RWPE1 (cell line): ENCODE measurements around the gene TMEM244.

Experiments used
- CTCF ChIA-PET: fragments of 350-600 bp; sonication (Branson Sonifier 250); formaldehyde crosslinking; extraction: SDS; loops from one replicate; lab custom pipeline; 2021; lab: Yijun Ruan, JAX
- POLR2A ChIA-PET: fragments of 400-600 bp; formaldehyde crosslinking; extraction: SDS; loops from one replicate; lab custom pipeline; 2020; ENCODE audit warnings: antibody characterized with exemption; ENCODE audit not compliant: low non-redundant PET; lab: Yijun Ruan, JAX
- DNase-seq: peaks from one replicate; pipeline ENCODE4 v3.0.0; 2012; ENCODE audit warnings: low spot score
- H3K27ac ChIP-seq: fragments of 450-650 bp; 2 replicates; pipeline ENCODE4 v1.5.1; 2017
- CTCF ChIP-seq: fragments of 450-650 bp; conservative IDR thresholded peaks from 2 replicates; pipeline ENCODE4 v1.5.1; 2017; ENCODE audit warnings: low read depth, mild to moderate bottlenecking

Gene TMEM244

GRCh38 chr6:129790785-129791184, 70.3 kb downstream of the TMEM244 start:
- DNase-seq: no peak
- CTCF ChIA-PET: interaction anchor here (0.8 kb wide), 1 partner anchor 43 kb away, joined by 3 read pairs; no protein-coding TSS in a partner anchor
- POLR2A ChIA-PET: no interaction called here
- TF ChIP-seq CTCF: no peak
- H3K27ac ChIP-seq: no peak overlapping the region

GRCh38 chr6:129789974-129790373, 71.1 kb downstream of the TMEM244 start:
- ChIA-PET CTCF (no interaction called here), POLR2A (no interaction called here)
- DNase-seq: no peak
- no peak for TF ChIP-seq CTCF
- H3K27ac ChIP-seq: no peak overlapping the region

- POLR2A ChIA-PET: no interaction called here
- CTCF ChIA-PET: no interaction called here
Observed at GRCh38 chr6:129787816-129788215, 73.3 kb downstream of the TMEM244 start.

GRCh38 chr6:129786548-129786947, 74.6 kb downstream of the TMEM244 start:
- ChIA-PET CTCF (interaction anchor here (0.6 kb wide), 1 partner anchor 250 kb away, joined by 4 read pairs; no protein-coding TSS in a partner anchor), POLR2A (no interaction called here)
- no peak overlapping the region for H3K27ac ChIP-seq
- DNase-seq: no peak
- no peak for TF ChIP-seq CTCF

More at GRCh38 chr6:129787816-129788215, 73.3 kb downstream of the TMEM244 start:
- no peak overlapping the region for H3K27ac ChIP-seq
- TF ChIP-seq CTCF: no peak
- DNase-seq: no peak

- DNase-seq: no peak
- no peak for TF ChIP-seq CTCF
Observed at GRCh38 chr6:129785756-129786135, 75.4 kb downstream of the TMEM244 start.

GRCh38 chr6:129785047-129785755, 75.9 kb downstream of the TMEM244 start:
- no peak overlapping the region for H3K27ac ChIP-seq
- no peak for TF ChIP-seq CTCF
- ChIA-PET CTCF (interaction anchor here (0.6 to 0.7 kb wide), 2 partner anchors 10 to 1054 kb away, joined by 3 read pairs; no protein-coding TSS in a partner anchor), POLR2A (no interaction called here)
- DNase-seq: no peak

More at GRCh38 chr6:129785756-129786135, 75.4 kb downstream of the TMEM244 start:
- CTCF ChIA-PET: interaction anchor here (0.6 to 0.7 kb wide), 2 partner anchors 10 to 1053 kb away, joined by 3 read pairs; no protein-coding TSS in a partner anchor
- no peak overlapping the region for H3K27ac ChIP-seq
- POLR2A ChIA-PET: no interaction called here
